ENCODE data around the gene CKS1B.

GRCh38 chr1:154969860-154970452 is 4.5 kb upstream of the CKS1B start:
- TF ChIP-seq CTCF (IDR thresholded peaks at IDR 0.05) (no peak), POLR2A (IDR thresholded peaks at IDR 0.05) (no peak)
